ENCODE results near the gene DDX11.
"Not testable (repeated sequence)": the region's sequence is repeated elsewhere in the genome, so short reads cannot be mapped to it uniquely, and the experiment has no call there.

GRCh38 chr12:31070971-31071740 is 2.5 kb upstream of the DDX11 start:
- not testable (repeated sequence) for TF ChIP-seq CTCF, POLR2A (IDR thresholded peaks at IDR 0.05)
